HCT116 (cell line): ENCODE data around the gene ARL4A. TPM values are rescaled to one million over a fixed set of nuclear protein-coding genes. Genes with fewer than 3 reads are reported as not detected.

Experiments used
- ATAC-seq: fragments of 200-7000 bp; cut with Tn5 transposase; 2 replicates; pipeline ENCODE4 v1.9.1; 2020; ENCODE audit warnings: mild to moderate bottlenecking, moderate library complexity
- BruUV-seq: library from RNA; stranded (reverse); fragments of 400-500 nt; replicated peaks from 2 replicates; lab custom pipeline; 2021; lab: Mats Ljungman, UMichigan
- CTCF ChIA-PET: fragments of 300-600 bp; sonication (Branson Sonifier 250); formaldehyde crosslinking; loops from one replicate; lab custom pipeline; 2021; ENCODE audit warnings: antibody characterized with exemption; lab: Charles Lee
- POLR2A ChIA-PET: fragments of 300-600, 350-600 bp; sonication (Branson Sonifier 250); formaldehyde crosslinking; loops from one replicate; lab custom pipeline; 2021; ENCODE audit warnings: antibody characterized with exemption; lab: Charles Lee
- RAD21 ChIA-PET, 2 experiments: fragments of 300-600 bp; sonication (Branson Sonifier 250); formaldehyde crosslinking; loops; one replicate each; lab custom pipeline; 2023; ENCODE audit warnings: low total read pairs in 2 of 2; ENCODE audit not compliant: uncharacterized antibody in 2 of 2, unreplicated experiment in 2 of 2, low non-redundant PET in 1 of 2; lab: Charles Lee
- DNase-seq: peaks from one replicate; pipeline ENCODE4 v3.0.0-alpha.2; 2010; ENCODE audit warnings: low read depth, low spot score
- H2AFZ ChIP-seq: fragments of 200-600 bp; shearing (Covaris generic), sonication (generic); 2 replicates; pipeline ENCODE4 v1.6.1; 2017; ENCODE audit warnings: low read depth, mixed run types, mixed read lengths, antibody characterized with exemption, low read length; ENCODE audit not compliant: poor library complexity, severe bottlenecking
- H3K27ac ChIP-seq: 2 replicates; pipeline ENCODE4 v1.5.1; 2012; ENCODE audit warnings: low read depth, low read length
- H3K27me3 ChIP-seq: fragments of 200-600 bp; sonication (generic); 2 replicates; pipeline ENCODE4 v1.6.1; 2016; ENCODE audit warnings: mixed run types, low read length, mixed read lengths; ENCODE audit not compliant: insufficient read depth
- H3K36me3 ChIP-seq, 2 experiments: fragments of 200-500 bp in 1 of 2; fragments of 200-600 bp in 1 of 2; sonication (Bioruptor generic) in 1 of 2; sonication (generic) in 1 of 2; 2 replicates each; pipeline versions ENCODE4 v1.5.1 to v1.6.1; 2014 to 2016; ENCODE audit warnings: low read length in 2 of 2, inconsistent platforms in 1 of 2, mixed read lengths in 1 of 2, mixed run types in 1 of 2; ENCODE audit not compliant: insufficient read depth in 2 of 2, control insufficient read depth in 1 of 2
- H3K4me1 ChIP-seq, 2 experiments: fragments of 200-600 bp in 1 of 2; sonication (generic) in 1 of 2; 2 replicates each; pipeline versions ENCODE4 v1.5.1 to v1.6.1; 2012 to 2017; ENCODE audit warnings: low read length in 2 of 2, inconsistent platforms in 1 of 2, mild to moderate bottlenecking in 1 of 2, mixed read lengths in 1 of 2, mixed run types in 1 of 2, moderate library complexity in 1 of 2; ENCODE audit not compliant: insufficient read depth in 2 of 2, control insufficient read depth in 1 of 2
- H3K4me2 ChIP-seq: fragments of 200-600 bp; sonication (generic); 2 replicates; pipeline ENCODE4 v1.6.1; 2017; ENCODE audit warnings: mixed run types, low read length, mixed read lengths
- H3K4me3 ChIP-seq, 2 experiments: fragments of 200-600 bp in 1 of 2; sonication (generic) in 1 of 2; replicated peaks in 1 of 2; 2 replicates each; pipeline ENCODE4 v1.5.1; 2011 to 2016; ENCODE audit warnings: low read length in 2 of 2, control low read depth in 1 of 2, low read depth in 1 of 2, mild to moderate bottlenecking in 1 of 2, mixed read lengths in 1 of 2, mixed run types in 1 of 2
- H3K79me2 ChIP-seq: fragments of 200-600 bp; sonication (generic); 2 replicates; pipeline ENCODE4 v1.6.1; 2017; ENCODE audit warnings: mild to moderate bottlenecking, mixed run types, low read length, moderate library complexity, mixed read lengths; ENCODE audit not compliant: insufficient read depth
- H3K9ac ChIP-seq: fragments of 200-600 bp; sonication (generic); 2 replicates; pipeline ENCODE4 v1.6.1; 2016; ENCODE audit warnings: low read length, mixed read lengths
- H3K9me2 ChIP-seq: fragments of 200-600 bp; sonication (generic), shearing (Covaris generic); 2 replicates; pipeline ENCODE4 v1.6.1; 2017; ENCODE audit warnings: mixed run types, mild to moderate bottlenecking, moderate library complexity; ENCODE audit not compliant: insufficient read depth
- H3K9me3 ChIP-seq, 2 experiments: fragments of 200-500 bp in 1 of 2; fragments of 200-600 bp in 1 of 2; sonication (Bioruptor generic) in 1 of 2; sonication (generic) in 1 of 2; 2 replicates each; pipeline ENCODE4 v1.6.1; 2014 to 2017; ENCODE audit warnings: low read length in 2 of 2, mixed read lengths in 2 of 2, inconsistent platforms in 1 of 2, low read depth in 1 of 2, mild to moderate bottlenecking in 1 of 2, mixed run types in 1 of 2, moderate library complexity in 1 of 2; ENCODE audit not compliant: control insufficient read depth in 1 of 2, insufficient read depth in 1 of 2
- H4K20me1 ChIP-seq: fragments of 200-600 bp; sonication (generic), shearing (Covaris generic); 2 replicates; pipeline ENCODE4 v1.6.1; 2017; ENCODE audit warnings: mixed run types, mild to moderate bottlenecking, moderate library complexity; ENCODE audit not compliant: insufficient read depth
- CBX3 ChIP-seq: IDR thresholded peaks from 2 replicates; pipeline ENCODE4 v1.6.1; 2012; ENCODE audit warnings: low read depth
- CEBPB ChIP-seq: IDR thresholded peaks from 2 replicates; pipeline ENCODE4 v1.6.1; 2012; ENCODE audit warnings: low read depth
- EGR1 ChIP-seq: IDR thresholded peaks from 2 replicates; pipeline ENCODE4 v1.6.1; 2012; ENCODE audit warnings: low read depth
- ELF1 ChIP-seq: IDR thresholded peaks from 2 replicates; pipeline ENCODE4 v1.6.1; 2012; ENCODE audit warnings: low read depth, borderline replicate concordance
- EZH2 ChIP-seq: fragments of 200-600 bp; sonication (generic); IDR thresholded peaks from 2 replicates; pipeline ENCODE4 v1.6.1; 2017; ENCODE audit warnings: antibody characterized with exemption, mixed run types
- FOSL1 ChIP-seq: IDR thresholded peaks from 2 replicates; pipeline ENCODE4 v1.6.1; 2012; ENCODE audit warnings: low read depth
- JUND ChIP-seq: IDR thresholded peaks from 2 replicates; pipeline ENCODE4 v1.6.1; 2012
- MAX ChIP-seq: IDR thresholded peaks from 2 replicates; pipeline ENCODE4 v1.6.1; 2012
- POLR2A ChIP-seq: IDR thresholded peaks from 2 replicates; pipeline ENCODE4 v1.7.0; 2011; ENCODE audit warnings: borderline replicate concordance; ENCODE audit not compliant: insufficient read depth, insufficient read length; ENCODE audit errors: extremely low read depth
- POLR2AphosphoS5 ChIP-seq: IDR thresholded peaks from 2 replicates; pipeline ENCODE4 v1.6.1; 2011; ENCODE audit warnings: mild to moderate bottlenecking, low read depth, low read length, moderate library complexity
- SIN3A ChIP-seq: IDR thresholded peaks from 2 replicates; pipeline ENCODE4 v1.6.1; 2012; ENCODE audit warnings: low read depth
- SP1 ChIP-seq: IDR thresholded peaks from 2 replicates; pipeline ENCODE4 v1.6.1; 2012; ENCODE audit warnings: low read depth
- SRF ChIP-seq: IDR thresholded peaks from 2 replicates; pipeline ENCODE4 v1.6.1; 2012; ENCODE audit warnings: low read depth
- TCF7L2 ChIP-seq: IDR thresholded peaks from 2 replicates; pipeline ENCODE4 v1.7.0; 2011; ENCODE audit warnings: borderline replicate concordance, inconsistent platforms; ENCODE audit not compliant: insufficient read depth, insufficient read length; ENCODE audit errors: extremely low read depth
- YY1 ChIP-seq: IDR thresholded peaks from 2 replicates; pipeline ENCODE4 v1.6.1; 2011; ENCODE audit warnings: low read length, low read depth, moderate library complexity, mild to moderate bottlenecking; ENCODE audit not compliant: insufficient replicate concordance; ENCODE audit errors: extremely low read depth
- ZBTB33 ChIP-seq: IDR thresholded peaks from 2 replicates; pipeline ENCODE4 v1.6.1; 2011; ENCODE audit warnings: mild to moderate bottlenecking, low read length, moderate library complexity; ENCODE audit not compliant: insufficient replicate concordance; ENCODE audit errors: extremely low read depth
- ZFX ChIP-seq: fragments of 450-650 bp; IDR thresholded peaks from 2 replicates; pipeline ENCODE4 v1.6.1; 2017
- intact Hi-C: fragments of 100-400 bp; cut with micrococcal nuclease; formaldehyde crosslinking; loops from 2 replicates; pipeline ENCODE4 v1.10.0; 2022
- total RNA-seq: library from RNA; stranded (reverse); gene quantifications from one replicate; pipeline ENCODE4 v1.2.1, GENCODE V29; 2021; ENCODE audit not compliant: unreplicated experiment
- TF ChIP-seq, protein P1 (sequence below): IDR thresholded peaks from 2 replicates; pipeline ENCODE4 v1.6.1; 2012; ENCODE audit warnings: low read depth
- TF ChIP-seq, protein P2 (sequence below), 3 experiments: fragments of 200-600 bp in 1 of 3; sonication (generic) in 1 of 3; IDR thresholded peaks in 2 of 3; conservative IDR thresholded peaks in 1 of 3; 2 replicates each; pipeline ENCODE4 v1.5.1; 2012 to 2017; ENCODE audit warnings: low read depth in 2 of 3, low read length in 2 of 3, antibody characterized with exemption in 1 of 3, borderline replicate concordance in 1 of 3, control low read depth in 1 of 3, mild to moderate bottlenecking in 1 of 3, mixed read lengths in 1 of 3, mixed run types in 1 of 3, moderate library complexity in 1 of 3; ENCODE audit not compliant: insufficient read depth in 1 of 3

The ARL4A gene
- total RNA-seq, 1 experiment from 2014 or later, result 44.6 TPM

DNA sequence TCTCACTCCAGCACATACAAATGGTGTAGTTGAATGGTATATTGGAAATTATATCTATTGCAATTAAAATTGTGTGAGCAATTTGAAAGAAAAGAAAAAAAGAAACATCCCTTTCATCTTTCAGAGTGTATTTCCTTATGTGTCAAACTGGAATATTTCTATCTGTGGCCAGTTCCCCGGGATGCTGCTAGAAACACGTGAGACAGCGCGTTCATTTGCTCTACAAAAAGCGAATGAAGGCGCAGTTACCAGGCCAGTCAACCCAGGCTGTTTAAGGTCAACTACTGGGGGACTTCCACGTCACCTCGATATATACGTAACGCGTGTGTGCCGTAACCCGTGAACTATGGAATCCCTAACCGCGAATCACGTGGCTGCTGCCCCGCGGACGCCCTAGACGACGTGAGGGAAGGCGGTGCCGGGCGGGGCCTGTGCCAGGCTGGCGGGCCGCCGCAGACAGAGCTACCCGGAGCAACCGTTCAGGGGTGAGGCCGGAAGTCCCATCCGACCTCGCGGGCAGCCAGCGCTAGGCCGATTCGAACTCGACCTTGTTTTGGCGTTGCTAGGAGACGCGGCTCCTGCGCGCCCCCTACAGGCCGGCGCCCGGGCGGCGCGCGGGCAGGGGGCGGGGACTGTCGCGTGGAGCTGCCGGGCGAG is 1.1 kb upstream of the ARL4A start:
- Histone ChIP-seq H2AFZ (peak overlapping the region; percentile 92), H3K9me3 (no peaks in the 10 kb centered on the region), H3K27me3 (no peaks in the 10 kb centered on the region), H3K36me3 (0 out of 4 replicates have a peak, but pooled peaks cover 2 to 3% of the 10 kb centered on the region in 2 experiments), H3K4me2 (peak overlapping the region; percentile 94), H3K79me2 (peaks cover 39% of the 10 kb centered on the region), H3K4me1 (peaks cover 6 to 16% of the 10 kb centered on the region in 2 experiments; a peak in 3 of 4 replicates), H3K9me2 (no peaks in the 10 kb centered on the region), H4K20me1 (no peaks in the 10 kb centered on the region; the same call in 1 of the 2 replicates), H3K9ac (peak overlapping the region; percentile 84), H3K4me3 (peak overlapping the region; percentile 82), H3K27ac (peak overlapping the region; percentile 94)
- peak; percentile 87 for DNase-seq
- peak; percentile 80 for ATAC-seq
- BruUV-seq, result TSS peak; percentile 97
- ChIA-PET RAD21 (interaction anchor here in 1 of 2 experiments (1.0 kb wide), 1 partner anchor 429 kb away, joined by 3 read pairs; no protein-coding TSS in a partner anchor), POLR2A (interaction anchor here (0.9 to 2.0 kb wide), 12 partner anchors 10 to 575 kb away, joined by 3 to 16 read pairs (median 4); no protein-coding TSS in a partner anchor), CTCF (interaction anchor here (0.6 to 2.8 kb wide), 28 partner anchors 9 to 592 kb away, joined by 3 to 28 read pairs (median 4); no protein-coding TSS in a partner anchor)
- intact Hi-C loops, result loop anchor here (2.0 to 5.0 kb wide), 3 partner anchors 116 to 491 kb away; no protein-coding TSS in a partner anchor
- no peak for TF ChIP-seq CEBPB
- TF ChIP-seq TCF7L2, result peak; percentile 49
- TF ChIP-seq POLR2A, result no peak
- TF ChIP-seq ELF1, result no peak
- no peak for TF ChIP-seq ZFX
- TF ChIP-seq MAX, result peak; percentile 91
- no peak for TF ChIP-seq JUND
- TF ChIP-seq CBX3, result peak; percentile 94
- peak; percentile 23 for TF ChIP-seq ZBTB33
- peak; percentile 62 for TF ChIP-seq POLR2AphosphoS5
- TF ChIP-seq SP1, result peak; percentile 62; the same call in 1 of the 2 replicates
- TF ChIP-seq, protein P1, sequence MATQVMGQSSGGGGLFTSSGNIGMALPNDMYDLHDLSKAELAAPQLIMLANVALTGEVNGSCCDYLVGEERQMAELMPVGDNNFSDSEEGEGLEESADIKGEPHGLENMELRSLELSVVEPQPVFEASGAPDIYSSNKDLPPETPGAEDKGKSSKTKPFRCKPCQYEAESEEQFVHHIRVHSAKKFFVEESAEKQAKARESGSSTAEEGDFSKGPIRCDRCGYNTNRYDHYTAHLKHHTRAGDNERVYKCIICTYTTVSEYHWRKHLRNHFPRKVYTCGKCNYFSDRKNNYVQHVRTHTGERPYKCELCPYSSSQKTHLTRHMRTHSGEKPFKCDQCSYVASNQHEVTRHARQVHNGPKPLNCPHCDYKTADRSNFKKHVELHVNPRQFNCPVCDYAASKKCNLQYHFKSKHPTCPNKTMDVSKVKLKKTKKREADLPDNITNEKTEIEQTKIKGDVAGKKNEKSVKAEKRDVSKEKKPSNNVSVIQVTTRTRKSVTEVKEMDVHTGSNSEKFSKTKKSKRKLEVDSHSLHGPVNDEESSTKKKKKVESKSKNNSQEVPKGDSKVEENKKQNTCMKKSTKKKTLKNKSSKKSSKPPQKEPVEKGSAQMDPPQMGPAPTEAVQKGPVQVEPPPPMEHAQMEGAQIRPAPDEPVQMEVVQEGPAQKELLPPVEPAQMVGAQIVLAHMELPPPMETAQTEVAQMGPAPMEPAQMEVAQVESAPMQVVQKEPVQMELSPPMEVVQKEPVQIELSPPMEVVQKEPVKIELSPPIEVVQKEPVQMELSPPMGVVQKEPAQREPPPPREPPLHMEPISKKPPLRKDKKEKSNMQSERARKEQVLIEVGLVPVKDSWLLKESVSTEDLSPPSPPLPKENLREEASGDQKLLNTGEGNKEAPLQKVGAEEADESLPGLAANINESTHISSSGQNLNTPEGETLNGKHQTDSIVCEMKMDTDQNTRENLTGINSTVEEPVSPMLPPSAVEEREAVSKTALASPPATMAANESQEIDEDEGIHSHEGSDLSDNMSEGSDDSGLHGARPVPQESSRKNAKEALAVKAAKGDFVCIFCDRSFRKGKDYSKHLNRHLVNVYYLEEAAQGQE, result no peak
- TF ChIP-seq SIN3A, result no peak; the same call in 1 of the 2 replicates
- peak; percentile 7 for TF ChIP-seq YY1
- no peak; the same call in 1 of the 2 replicates for TF ChIP-seq SRF
- TF ChIP-seq, protein P2, sequence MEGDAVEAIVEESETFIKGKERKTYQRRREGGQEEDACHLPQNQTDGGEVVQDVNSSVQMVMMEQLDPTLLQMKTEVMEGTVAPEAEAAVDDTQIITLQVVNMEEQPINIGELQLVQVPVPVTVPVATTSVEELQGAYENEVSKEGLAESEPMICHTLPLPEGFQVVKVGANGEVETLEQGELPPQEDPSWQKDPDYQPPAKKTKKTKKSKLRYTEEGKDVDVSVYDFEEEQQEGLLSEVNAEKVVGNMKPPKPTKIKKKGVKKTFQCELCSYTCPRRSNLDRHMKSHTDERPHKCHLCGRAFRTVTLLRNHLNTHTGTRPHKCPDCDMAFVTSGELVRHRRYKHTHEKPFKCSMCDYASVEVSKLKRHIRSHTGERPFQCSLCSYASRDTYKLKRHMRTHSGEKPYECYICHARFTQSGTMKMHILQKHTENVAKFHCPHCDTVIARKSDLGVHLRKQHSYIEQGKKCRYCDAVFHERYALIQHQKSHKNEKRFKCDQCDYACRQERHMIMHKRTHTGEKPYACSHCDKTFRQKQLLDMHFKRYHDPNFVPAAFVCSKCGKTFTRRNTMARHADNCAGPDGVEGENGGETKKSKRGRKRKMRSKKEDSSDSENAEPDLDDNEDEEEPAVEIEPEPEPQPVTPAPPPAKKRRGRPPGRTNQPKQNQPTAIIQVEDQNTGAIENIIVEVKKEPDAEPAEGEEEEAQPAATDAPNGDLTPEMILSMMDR (IDR thresholded peaks at IDR 0.05 in 2 of 3, conservative IDR thresholded peaks at IDR 0.05 in 1 of 3; ENCODE audit: borderline replicate concordance in 1 of 3, insufficient read depth in 1 of 3, low read depth in 2 of 3, low read length in 2 of 3), result peak; percentile 30 to 78 (median 73); a peak in 5 of 6 replicates
- TF ChIP-seq FOSL1, result no peak
- TF ChIP-seq EGR1, result no peak
- no peak for TF ChIP-seq EZH2
